OCI-LY3 (cell line): Measurements from ENCODE around the gene SYNPO2.

ENCODE experiments used
- EZH2phosphoT487 ChIP-seq: fragments of 200-600 bp; shearing (Covaris generic); IDR thresholded peaks from 2 replicates; pipeline ENCODE4 v1.6.1; 2018; ENCODE audit warnings: antibody characterized with exemption, mixed run types, low read depth
- TF ChIP-seq, protein P1 (sequence below): fragments of 200-600, 300-600 bp; sonication (generic); IDR thresholded peaks from 2 replicates; pipeline ENCODE4 v1.5.1; 2014; ENCODE audit warnings: antibody characterized with exemption, low read length, low read depth

DNA sequence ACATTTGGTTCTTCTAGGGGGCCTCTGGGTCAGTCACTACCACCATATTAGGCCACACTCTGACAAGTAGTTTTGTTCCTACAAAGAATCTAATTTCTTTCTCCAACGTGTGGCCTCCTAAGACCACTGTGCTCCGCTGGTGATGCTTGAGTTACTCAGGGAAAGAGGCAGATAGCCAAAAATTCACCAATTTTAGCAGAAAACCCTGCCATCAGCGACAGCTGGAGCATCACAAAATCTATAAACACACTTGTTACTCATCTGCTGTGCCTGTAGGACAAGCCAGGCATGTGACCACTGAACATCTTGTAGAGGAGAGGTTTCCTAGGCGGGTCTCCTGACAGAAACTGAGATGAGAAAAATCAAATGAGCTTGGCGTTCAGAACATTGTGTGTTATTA is 105.4 kb downstream of the SYNPO2 start:
- TF ChIP-seq, protein P1, sequence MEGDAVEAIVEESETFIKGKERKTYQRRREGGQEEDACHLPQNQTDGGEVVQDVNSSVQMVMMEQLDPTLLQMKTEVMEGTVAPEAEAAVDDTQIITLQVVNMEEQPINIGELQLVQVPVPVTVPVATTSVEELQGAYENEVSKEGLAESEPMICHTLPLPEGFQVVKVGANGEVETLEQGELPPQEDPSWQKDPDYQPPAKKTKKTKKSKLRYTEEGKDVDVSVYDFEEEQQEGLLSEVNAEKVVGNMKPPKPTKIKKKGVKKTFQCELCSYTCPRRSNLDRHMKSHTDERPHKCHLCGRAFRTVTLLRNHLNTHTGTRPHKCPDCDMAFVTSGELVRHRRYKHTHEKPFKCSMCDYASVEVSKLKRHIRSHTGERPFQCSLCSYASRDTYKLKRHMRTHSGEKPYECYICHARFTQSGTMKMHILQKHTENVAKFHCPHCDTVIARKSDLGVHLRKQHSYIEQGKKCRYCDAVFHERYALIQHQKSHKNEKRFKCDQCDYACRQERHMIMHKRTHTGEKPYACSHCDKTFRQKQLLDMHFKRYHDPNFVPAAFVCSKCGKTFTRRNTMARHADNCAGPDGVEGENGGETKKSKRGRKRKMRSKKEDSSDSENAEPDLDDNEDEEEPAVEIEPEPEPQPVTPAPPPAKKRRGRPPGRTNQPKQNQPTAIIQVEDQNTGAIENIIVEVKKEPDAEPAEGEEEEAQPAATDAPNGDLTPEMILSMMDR = no peak
- no peak for TF ChIP-seq EZH2phosphoT487
